SU-DHL-6 (cell line): ENCODE measurements around the gene NFYC.

ENCODE experiments used
- H2AFZ ChIP-seq: fragments of 200-600 bp; sonication (generic); 2 replicates; pipeline ENCODE4 v1.6.1; 2014; ENCODE audit warnings: low read depth, mild to moderate bottlenecking, moderate library complexity, mixed read lengths, antibody characterized with exemption, low read length; ENCODE audit not compliant: severe bottlenecking
- H3F3A ChIP-seq: fragments of 200-600 bp; shearing (Covaris generic); 2 replicates; pipeline ENCODE4 v1.6.0; 2016; ENCODE audit warnings: antibody characterized with exemption, mild to moderate bottlenecking; ENCODE audit not compliant: insufficient read depth
- H3K27ac ChIP-seq: fragments of 200-600 bp; sonication (generic); 2 replicates; pipeline ENCODE4 v1.5.1; 2016; ENCODE audit warnings: low read depth, mild to moderate bottlenecking, low read length, moderate library complexity, mixed read lengths
- H3K27me3 ChIP-seq: fragments of 200-600 bp; sonication (generic), shearing (Covaris generic); 2 replicates; pipeline ENCODE4 v1.6.0; 2014; ENCODE audit warnings: mild to moderate bottlenecking, low read length
- H3K36me3 ChIP-seq: fragments of 200-600 bp; sonication (generic); 2 replicates; pipeline ENCODE4 v1.6.1; 2014; ENCODE audit warnings: mild to moderate bottlenecking, low read length, mixed read lengths
- H3K4me2 ChIP-seq: fragments of 300-600, 200-600 bp; shearing (Covaris generic), sonication (generic); 2 replicates; pipeline ENCODE4 v1.6.0; 2014; ENCODE audit warnings: low read length, low read depth, mild to moderate bottlenecking; ENCODE audit not compliant: poor library complexity, severe bottlenecking
- H3K4me3 ChIP-seq: fragments of 200-600 bp; sonication (generic); 2 replicates; pipeline ENCODE4 v1.5.1; 2014; ENCODE audit warnings: antibody characterized with exemption, low read length, mild to moderate bottlenecking, mixed read lengths; ENCODE audit not compliant: insufficient read depth, poor library complexity, severe bottlenecking
- H3K79me2 ChIP-seq: fragments of 200-600 bp; sonication (generic); 2 replicates; pipeline ENCODE4 v1.6.1; 2014; ENCODE audit warnings: mild to moderate bottlenecking, low read length, moderate library complexity; ENCODE audit not compliant: insufficient read depth
- H3K9ac ChIP-seq: fragments of 200-600 bp; sonication (generic); 2 replicates; pipeline ENCODE4 v1.7.0; 2014; ENCODE audit warnings: mild to moderate bottlenecking, low read length
- H3K9me2 ChIP-seq: fragments of 200-600 bp; sonication (generic); replicated peaks from 2 replicates; pipeline ENCODE4 v1.6.1; 2014; ENCODE audit warnings: low read length; ENCODE audit not compliant: insufficient read depth
- H3K9me3 ChIP-seq: fragments of 200-600 bp; sonication (generic); 2 replicates; pipeline ENCODE4 v1.6.1; 2014; ENCODE audit warnings: low read length, mixed read lengths; ENCODE audit not compliant: insufficient read depth
- H4K20me1 ChIP-seq: fragments of 200-600 bp; sonication (generic); 2 replicates; pipeline ENCODE4 v1.6.1; 2014; ENCODE audit warnings: low read depth, mild to moderate bottlenecking, antibody characterized with exemption, low read length, moderate library complexity, mixed read lengths
- EZH2phosphoT487 ChIP-seq: fragments of 200-600 bp; sonication (generic), shearing (Covaris generic); conservative IDR thresholded peaks from 2 replicates; pipeline ENCODE4 v1.6.1; 2018; ENCODE audit warnings: mild to moderate bottlenecking, antibody characterized with exemption, low read length, moderate library complexity, mixed read lengths
- TF ChIP-seq, protein P1 (sequence below): fragments of 200-600 bp; sonication (generic); IDR thresholded peaks from one replicate; pipeline ENCODE4 v1.5.1; 2017; ENCODE audit warnings: antibody characterized with exemption, mild to moderate bottlenecking, low read length, moderate library complexity; ENCODE audit not compliant: insufficient read depth, poor library complexity, severe bottlenecking

The NFYC gene

DNA sequence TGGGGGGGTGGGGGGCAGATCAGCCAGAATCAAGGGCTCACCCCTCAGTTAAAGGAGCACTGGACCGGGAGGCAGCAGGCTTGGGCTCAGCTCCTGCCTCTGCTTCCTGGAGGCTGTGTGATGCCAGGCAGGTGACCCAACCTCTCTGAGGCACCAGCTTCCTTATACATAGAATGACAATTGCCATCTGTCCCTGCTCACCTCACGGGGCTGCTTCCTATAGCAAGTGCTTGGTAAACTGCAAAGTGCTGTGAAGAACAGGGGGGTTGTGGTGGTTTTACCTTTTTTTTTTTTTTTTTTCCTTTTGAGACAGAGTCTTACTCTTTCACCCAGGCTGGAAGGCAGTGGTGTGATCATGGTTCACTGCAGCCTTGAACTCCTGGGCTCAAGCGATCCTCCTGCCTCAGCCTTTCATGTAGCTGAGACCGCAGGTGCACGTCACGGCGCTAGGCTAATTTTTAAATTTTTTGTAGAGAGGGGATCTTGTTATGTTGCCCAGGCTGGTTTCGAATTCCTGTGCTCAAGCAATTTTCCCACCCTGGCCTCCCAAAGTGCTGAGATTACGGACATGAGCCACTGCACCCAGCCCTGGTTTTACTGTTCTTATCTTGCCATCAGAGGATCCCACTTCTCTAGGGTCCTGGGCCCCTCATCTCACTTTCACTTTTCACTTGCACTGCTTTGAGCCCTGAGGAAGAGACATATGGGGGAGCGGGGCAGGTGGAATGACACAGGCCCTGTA lies 103.6 kb downstream of the NFYC start:
- no peak overlapping the region for H3K4me2 ChIP-seq
- no peak overlapping the region for H2AFZ ChIP-seq
- no peaks in the 10 kb centered on the region for H3K9me3 ChIP-seq
- H3K9ac ChIP-seq, result no peak overlapping the region
- H3K79me2 ChIP-seq, result no peaks in the 10 kb centered on the region
- no peaks in the 10 kb centered on the region for H3K9me2 ChIP-seq
- H3K27ac ChIP-seq, result no peak overlapping the region
- H3K36me3 ChIP-seq, result no peaks in the 10 kb centered on the region
- H4K20me1 ChIP-seq, result no peaks in the 10 kb centered on the region
- no peak overlapping the region for H3K4me3 ChIP-seq
- H3F3A ChIP-seq, result no peaks in the 10 kb centered on the region
- H3K27me3 ChIP-seq, result no peaks in the 10 kb centered on the region
- TF ChIP-seq, protein P1, sequence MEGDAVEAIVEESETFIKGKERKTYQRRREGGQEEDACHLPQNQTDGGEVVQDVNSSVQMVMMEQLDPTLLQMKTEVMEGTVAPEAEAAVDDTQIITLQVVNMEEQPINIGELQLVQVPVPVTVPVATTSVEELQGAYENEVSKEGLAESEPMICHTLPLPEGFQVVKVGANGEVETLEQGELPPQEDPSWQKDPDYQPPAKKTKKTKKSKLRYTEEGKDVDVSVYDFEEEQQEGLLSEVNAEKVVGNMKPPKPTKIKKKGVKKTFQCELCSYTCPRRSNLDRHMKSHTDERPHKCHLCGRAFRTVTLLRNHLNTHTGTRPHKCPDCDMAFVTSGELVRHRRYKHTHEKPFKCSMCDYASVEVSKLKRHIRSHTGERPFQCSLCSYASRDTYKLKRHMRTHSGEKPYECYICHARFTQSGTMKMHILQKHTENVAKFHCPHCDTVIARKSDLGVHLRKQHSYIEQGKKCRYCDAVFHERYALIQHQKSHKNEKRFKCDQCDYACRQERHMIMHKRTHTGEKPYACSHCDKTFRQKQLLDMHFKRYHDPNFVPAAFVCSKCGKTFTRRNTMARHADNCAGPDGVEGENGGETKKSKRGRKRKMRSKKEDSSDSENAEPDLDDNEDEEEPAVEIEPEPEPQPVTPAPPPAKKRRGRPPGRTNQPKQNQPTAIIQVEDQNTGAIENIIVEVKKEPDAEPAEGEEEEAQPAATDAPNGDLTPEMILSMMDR, result no peak
- no peak for TF ChIP-seq EZH2phosphoT487

DNA sequence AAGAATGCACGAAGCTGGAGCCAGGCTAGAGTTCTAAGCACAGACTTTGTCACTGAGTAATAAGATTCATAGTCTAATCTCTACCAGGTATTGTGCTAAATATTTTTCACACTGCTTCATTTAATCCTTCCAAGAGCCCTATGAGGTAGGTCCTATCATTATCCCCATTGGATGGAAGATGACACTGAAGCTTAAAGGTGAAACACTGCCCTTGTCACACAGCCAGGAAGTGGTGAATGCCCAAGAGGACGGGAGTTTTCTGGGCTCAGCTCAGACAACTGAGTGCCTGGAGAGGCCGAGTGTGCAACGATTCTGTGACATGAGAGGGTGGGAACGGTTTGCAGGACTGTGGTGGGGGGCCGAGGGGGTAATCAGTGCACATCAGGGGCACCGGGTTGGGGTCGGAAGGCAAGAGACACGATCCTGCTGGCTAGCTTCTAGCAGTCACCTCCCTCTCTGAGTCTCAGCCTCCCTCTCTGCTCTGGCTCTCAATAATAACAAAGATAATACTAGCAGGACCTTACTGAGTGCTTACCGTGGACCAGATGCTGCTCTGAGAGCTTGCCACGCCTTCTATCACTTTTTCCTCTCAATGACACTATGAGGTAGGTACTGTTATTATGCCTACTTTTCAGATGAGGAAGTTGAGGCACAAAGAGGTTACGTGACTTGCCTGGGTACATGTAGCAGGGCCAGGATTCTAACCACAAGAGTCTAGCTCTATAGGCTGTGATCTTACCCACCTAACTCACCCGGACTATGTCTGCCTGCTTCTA lies 104.5 kb downstream of the NFYC start:
- H2AFZ ChIP-seq, result no peak overlapping the region
- H3K9me2 ChIP-seq, result no peaks in the 10 kb centered on the region
- H3K4me2 ChIP-seq, result no peak overlapping the region
- TF ChIP-seq, protein P1, result no peak
- TF ChIP-seq EZH2phosphoT487, result no peak
- H4K20me1 ChIP-seq, result no peaks in the 10 kb centered on the region
- H3F3A ChIP-seq, result no peaks in the 10 kb centered on the region
- no peak overlapping the region for H3K9ac ChIP-seq
- H3K36me3 ChIP-seq, result no peaks in the 10 kb centered on the region
- H3K27ac ChIP-seq, result no peak overlapping the region
- no peaks in the 10 kb centered on the region for H3K27me3 ChIP-seq
- H3K9me3 ChIP-seq, result no peaks in the 10 kb centered on the region
- no peak overlapping the region for H3K4me3 ChIP-seq
- H3K79me2 ChIP-seq, result no peaks in the 10 kb centered on the region

DNA sequence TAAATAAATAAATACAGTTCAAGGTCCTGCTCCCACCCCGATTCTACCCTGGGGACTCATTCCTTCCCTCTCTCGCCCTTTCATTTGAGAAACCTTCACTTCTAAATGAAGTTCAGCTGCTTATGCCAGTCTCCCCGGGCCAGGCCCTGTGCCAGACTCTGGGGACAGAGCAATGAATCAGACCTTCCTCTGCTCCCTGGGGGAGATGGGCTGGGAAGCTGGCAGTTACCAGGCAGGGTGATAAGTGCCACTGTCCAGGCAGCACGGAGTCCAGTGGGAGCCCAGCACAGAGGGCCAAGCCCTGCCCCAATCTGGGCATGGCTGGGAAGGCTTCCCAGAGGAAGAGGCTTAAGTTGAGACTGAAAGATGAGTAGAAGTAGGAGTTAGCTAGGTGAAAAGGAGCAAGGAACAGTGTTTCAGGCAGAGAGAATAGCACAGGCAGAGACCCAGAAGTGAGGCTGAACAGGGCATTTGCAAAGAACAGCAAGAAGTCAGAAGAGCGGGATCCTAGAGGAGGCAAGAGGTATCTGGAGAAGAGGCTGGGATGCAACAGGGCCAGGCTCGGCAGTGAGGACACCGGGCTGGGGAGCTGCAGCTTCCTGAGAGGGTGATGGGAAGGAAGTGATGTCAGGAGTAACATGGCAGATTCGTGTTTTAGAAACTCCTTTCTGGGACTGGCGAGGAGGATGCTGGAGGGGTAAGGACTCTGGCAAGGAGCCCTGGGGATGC lies 105.6 kb downstream of the NFYC start:
- no peak overlapping the region for H3K9ac ChIP-seq
- H3K27ac ChIP-seq, result no peak overlapping the region
- no peaks in the 10 kb centered on the region for H3K9me3 ChIP-seq
- H3K27me3 ChIP-seq, result no peaks in the 10 kb centered on the region
- no peak overlapping the region for H3K4me2 ChIP-seq
- H4K20me1 ChIP-seq, result no peaks in the 10 kb centered on the region
- H3K79me2 ChIP-seq, result no peaks in the 10 kb centered on the region
- TF ChIP-seq EZH2phosphoT487, result no peak
- TF ChIP-seq, protein P1, result no peak
- H3K36me3 ChIP-seq, result no peaks in the 10 kb centered on the region
- no peaks in the 10 kb centered on the region for H3K9me2 ChIP-seq
- no peaks in the 10 kb centered on the region for H3F3A ChIP-seq
- H3K4me3 ChIP-seq, result no peak overlapping the region
- H2AFZ ChIP-seq, result no peak overlapping the region
